ENCODE results near the gene HS2ST1.

- TF ChIP-seq CTCF (IDR thresholded peaks at IDR 0.05) (no peak), POLR2A (IDR thresholded peaks at IDR 0.05) (no peak)
Observed at GRCh38 chr1:87077959-87078639, 163.7 kb downstream of the HS2ST1 start.
